GM18909 (cell line): ENCODE results near the gene ZNF69.
A peak's percentile ranks its signal among the peaks of the same experiment; 100 is the strongest.
"Not testable (repeated sequence)": the region's sequence is repeated elsewhere in the genome, so short reads cannot be mapped to it uniquely, and the experiment has no call there.

Source experiments
- ATAC-seq: cut with Tn5 transposase; IDR thresholded peaks from one replicate; pipeline ENCODE4 v1.9.1; 2021; ENCODE audit warnings: mild to moderate bottlenecking; ENCODE audit not compliant: unreplicated experiment, poor library complexity

ZNF69 gene

DNA sequence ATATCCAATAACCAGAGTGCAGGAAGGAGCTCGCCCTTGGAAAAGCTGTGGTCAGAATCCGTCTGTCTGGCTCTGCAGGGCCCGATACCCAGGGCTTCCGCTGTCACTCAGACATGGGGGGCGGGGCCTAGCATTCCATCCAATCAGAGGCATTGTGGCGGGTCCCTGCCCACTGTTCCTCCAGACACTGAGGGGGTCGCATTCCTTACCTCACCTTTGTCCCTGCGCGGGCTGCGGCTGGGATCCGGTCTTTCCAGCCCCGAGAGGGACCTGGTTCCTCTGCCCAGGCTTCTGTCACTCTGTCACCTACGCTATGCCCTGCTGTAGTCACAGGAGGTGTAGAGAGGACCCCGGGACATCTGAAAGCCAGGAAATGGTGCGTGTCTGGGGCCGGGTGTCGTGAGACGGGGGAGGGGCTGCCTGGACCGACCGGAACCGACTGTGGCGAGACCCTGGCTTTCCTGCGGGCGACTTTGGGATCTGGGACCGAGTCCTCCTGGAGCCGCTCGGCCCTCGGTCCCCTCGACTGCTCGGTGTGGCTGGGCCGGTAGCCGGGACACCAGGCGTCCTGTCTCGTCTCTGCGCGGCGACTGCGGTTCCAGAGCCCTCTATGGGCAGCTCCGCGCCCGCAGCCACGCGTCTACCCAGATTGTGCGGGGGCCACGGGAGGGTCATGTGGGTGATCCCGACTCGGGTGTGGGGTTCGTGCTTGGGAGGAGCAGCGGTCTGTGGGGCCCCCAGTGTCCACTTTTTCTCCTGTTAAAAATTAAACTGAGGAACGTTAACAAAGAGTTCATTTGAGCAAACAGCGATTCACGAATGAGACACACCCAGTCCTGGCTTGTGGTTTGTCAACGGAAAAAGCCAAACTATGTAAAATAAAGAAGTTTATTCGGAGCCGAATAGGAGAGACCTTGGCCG, at the start of gene ZNF69:
Gene ZNF69 (plus strand): TSS at position 172 of the 921 bp plus-strand sequence. CDS start 142 bp downstream, at position 314.
- peak; percentile 75 for ATAC-seq

DNA sequence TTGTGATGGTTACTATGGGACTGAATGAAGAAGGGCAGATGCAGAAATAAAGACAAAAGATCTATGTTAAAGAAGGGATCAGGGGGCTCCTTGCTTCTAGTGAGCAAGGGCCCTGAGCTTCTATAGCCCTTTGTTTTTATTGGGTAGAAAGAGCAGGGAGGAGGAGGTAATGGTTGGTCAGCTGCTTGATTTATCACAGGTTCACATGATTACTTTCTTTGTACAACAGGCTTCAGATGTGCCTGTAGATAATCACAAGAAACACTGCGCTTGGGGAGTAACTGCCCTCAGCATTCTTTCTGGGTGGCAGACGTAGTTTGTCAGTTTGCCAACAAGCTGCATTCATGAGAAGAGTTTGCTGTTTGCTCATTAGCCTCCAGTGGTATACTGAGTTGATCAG, 43.9 kb upstream of the ZNF69 start:
- no peak for ATAC-seq

DNA sequence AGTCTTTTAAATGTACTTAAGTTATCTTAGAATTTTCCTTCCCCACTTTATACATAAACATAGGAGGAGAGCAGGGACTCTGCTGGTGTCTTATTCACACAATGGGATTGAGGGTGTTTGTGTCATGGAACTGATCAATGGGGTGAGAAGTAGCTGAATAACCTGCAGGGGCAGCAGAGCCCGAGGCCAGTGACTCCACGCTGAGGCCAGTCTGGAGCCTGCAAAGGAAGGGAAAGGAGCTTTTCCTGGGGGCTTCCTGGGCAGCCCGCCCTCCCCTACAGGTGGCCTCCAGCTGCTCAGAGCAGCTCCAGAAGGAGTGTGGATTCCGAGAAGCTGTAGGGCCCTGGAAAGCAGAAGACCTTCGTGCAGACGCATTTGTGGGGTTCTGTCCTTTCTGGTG, 40.0 kb upstream of the ZNF69 start:
- ATAC-seq = not testable (repeated sequence)

DNA sequence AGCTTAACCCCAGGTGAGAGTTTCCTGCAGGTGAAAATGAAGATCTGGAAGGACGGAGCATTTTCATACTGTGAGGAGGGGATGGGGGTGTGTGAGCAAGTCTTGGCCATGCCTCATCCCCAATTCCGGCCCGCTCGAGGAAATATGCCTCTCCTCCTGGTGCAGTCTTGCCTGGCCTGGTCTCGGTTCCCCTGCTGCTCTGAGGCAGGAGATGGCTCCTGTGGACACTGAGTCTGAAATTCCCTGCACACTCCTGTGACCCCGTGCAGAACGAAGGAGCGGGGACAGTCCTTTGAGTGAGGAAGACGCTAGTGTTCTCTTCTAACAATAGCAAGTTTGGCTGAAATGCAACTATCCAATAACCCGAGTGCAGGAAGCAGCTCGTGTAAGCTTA, 39.4 kb upstream of the ZNF69 start:
- ATAC-seq = no peak

DNA sequence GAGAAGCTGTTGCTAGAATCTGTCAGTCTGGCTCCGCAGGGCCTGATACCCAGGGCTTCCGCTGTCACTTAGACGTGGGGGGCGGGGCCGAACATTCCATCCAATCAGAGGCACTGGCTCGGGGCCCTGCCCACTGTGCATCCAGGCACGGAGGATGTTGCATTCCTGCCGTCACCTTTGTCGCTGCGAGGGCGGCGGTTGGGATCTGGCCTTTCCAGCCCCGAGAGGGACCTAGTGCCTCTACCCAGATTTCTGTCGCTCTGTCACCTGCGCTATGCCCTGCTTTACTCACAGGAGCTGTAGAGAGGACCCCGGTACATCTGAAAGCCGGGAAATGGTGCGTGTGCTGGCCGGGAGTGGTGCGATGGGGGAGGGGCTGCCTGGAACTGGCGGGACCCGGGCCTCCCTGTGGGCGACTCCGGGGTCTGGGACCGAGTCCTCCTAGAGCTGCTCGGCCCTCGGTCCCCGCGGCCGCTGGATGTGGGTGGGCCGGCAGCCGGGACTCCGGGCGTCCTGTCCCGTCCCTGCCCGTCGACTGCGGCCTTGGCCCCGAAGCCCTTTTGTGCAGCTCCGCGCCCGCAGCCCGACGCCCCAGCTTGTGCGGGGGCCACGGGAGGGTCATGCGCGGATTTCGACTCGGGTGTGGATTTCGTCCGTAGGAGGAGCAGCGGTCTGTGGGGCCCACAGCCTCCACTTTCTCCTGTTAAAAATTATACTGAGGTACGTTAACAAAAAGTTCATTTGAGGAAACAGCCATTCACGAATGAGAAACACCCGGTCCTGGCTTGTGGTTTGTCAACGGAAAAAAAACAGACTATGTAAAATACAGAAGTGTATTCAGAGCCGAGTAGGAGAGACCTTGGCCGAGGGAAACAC, 38.8 kb upstream of the ZNF69 start, which contains the start of gene ZNF439:
Gene ZNF439 (plus strand): TSS at position 133 of the 876 bp plus-strand sequence. CDS start 142 bp downstream, at position 275.
- ATAC-seq = peak; percentile 79

DNA sequence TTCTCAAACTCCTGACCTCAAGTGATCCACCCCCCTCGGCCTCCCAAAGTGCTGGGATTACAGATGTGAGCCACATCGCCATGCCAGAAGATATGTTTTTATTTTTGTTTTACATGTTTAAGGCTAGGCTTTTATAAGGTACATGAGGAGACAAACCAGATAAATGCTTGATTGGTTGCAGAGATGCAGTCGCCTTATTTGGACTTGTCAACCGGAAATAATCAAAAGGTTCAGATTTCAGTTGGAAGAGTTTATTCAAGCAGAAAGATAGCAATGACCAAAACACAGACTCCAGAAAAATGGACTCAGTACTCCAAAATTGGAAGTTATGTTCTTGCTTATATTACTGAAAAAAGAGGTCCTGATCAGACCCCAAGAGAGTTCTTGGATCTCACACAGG, 37.3 kb upstream of the ZNF69 start:
- not testable (repeated sequence) for ATAC-seq

DNA sequence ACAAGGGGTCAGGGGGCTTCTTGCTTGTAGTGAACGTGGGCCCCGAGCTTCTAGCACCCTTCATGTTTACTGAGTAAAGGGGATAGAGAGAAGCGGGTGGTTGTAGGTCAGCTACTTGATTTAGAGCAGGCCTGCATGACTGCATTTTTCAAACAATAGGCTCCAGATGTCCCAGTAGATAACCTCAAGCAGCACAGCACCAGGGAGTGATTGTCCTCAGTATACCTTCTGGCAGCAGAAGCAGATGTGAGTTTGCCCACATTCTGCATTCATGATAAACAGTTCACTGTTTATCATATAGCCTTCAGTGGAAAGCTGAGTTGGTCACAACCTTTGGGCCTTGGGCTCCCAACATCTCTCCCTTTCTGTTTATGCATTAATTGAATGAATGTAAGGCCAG, 34.2 kb upstream of the ZNF69 start:
- ATAC-seq = no peak

DNA sequence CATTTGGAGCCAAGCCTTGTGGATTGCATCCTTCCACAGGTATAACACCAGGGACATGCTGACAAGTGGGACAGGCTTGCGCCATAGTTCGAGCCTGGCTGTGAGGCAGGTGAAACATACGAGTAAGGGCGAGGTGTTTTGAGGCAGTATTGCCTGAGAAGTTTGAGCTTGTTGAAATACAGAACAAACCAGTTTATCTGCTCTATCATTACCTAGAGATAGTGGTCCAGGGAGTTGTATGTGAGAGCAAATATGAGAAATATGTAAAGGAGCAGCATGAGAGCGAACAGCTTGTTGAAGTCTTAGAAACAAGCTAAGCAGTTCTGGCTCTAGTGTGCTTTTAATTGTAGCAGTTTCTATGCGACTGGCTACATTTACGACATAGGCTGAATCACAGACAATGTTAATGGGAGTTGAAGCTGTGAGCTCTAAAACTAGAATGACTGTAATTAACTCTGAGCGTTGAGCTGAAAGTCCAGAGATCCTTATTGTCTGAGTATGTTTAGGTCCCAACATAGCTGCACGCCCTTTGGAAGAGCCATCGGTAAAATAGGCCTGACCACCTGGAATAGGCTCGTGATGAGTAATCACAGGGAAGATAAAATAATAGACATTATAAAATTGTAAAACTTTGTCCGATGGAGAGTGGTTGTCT, 30.9 kb upstream of the ZNF69 start:
- ATAC-seq = no peak

DNA sequence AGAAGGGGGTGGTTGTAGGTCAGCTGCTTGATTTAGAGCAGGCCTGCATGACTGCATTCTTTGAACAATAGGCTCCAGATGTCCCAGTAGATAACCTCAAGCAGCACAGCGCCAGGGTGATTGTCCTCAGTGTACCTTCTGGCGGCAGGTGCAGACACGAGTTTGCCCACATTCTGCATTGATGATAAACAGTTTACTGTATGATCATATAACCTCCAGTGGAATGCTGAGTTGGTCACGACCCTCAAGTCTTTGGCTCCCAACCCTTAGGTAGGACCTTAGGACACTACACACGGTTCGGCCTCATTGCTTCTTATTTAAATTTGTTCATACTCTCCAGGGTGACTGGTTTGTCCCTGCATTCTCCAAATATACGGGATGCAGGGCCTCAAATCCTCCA, 26.9 kb upstream of the ZNF69 start:
- no peak for ATAC-seq

DNA sequence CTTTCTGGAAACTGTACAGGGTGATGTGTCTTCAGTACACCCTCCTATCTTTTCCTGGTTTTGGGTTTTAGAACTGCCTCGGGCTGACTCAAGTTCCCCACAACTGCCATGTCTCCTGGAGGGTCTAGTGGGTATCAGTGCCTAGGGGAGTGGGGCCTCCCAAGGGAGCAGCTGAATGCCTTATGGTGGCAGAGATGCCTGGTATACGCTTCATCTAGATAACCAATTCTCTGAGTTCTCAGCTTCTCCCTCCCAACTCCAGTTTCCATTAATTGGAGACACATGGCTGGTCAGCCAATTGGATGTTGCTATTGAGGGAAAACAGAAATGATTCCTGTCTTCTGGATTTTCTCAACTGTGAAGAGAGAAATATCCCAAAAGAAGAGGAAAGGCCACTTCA, 26.3 kb upstream of the ZNF69 start:
- ATAC-seq = no peak

DNA sequence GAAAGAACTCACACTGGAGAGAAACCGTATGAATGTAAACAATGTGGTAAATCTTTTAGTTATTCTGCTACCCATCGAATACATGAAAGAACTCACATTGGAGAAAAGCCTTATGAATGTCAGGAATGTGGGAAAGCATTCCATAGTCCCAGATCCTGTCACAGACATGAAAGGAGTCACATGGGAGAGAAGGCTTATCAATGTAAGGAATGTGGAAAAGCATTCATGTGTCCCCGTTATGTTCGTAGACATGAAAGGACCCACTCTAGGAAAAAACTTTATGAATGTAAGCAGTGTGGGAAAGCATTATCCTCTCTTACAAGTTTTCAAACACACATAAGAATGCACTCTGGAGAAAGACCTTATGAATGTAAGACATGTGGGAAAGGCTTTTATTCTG, 19.8 kb upstream of the ZNF69 start:
- ATAC-seq = not testable (repeated sequence)

DNA sequence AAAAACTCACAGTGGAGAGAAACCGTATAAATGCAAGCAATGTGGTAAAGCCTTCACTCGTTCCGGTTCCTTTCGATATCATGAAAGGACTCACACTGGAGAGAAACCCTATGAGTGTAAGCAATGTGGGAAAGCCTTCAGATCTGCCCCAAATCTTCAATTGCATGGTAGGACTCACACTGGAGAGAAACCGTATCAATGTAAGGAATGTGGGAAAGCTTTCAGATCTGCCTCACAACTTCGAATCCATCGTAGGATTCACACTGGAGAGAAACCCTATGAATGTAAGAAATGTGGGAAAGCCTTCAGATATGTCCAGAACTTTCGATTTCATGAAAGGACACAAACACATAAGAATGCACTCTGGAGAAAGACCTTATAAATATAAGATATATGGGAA, 19.4 kb upstream of the ZNF69 start:
- no peak for ATAC-seq

DNA sequence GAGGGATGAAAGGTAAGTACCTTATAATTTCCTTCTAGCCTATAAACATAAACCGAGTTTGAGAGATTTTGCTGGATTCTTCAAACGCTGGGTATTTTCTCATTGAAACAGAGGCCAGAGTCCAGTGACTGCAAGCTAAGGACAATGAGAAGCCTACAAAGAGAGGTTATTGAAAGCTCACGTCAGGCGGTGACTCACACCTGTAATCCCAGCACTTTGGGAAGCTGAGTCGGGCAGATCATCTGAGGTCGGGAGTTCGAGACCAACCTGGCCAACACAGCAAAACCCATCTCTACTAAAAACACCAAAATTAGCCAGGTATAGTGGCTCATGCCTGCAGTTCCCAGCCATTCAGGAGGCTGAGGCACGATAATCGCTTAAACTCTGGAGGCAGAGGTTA, 15.0 kb upstream of the ZNF69 start:
- ATAC-seq = no peak

DNA sequence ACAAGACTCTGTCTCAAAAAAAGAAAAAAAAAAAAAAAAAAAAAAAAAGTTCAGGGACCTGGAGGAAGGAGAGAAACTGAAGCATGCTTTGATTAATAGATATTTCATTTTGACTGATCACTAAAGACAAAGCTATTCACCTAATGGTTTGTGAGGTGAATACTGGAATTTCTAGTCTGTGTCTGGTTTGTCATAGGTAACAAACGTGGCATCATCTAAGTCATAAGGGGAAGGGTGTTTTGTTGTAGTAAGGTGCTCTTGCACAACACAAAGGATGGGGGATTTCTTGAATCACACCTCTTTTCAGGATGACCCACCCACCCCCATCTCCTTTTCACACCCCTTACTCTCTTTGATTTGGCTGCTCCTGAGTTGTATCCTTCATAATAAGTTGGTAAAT, 13.8 kb upstream of the ZNF69 start:
- ATAC-seq = no peak

DNA sequence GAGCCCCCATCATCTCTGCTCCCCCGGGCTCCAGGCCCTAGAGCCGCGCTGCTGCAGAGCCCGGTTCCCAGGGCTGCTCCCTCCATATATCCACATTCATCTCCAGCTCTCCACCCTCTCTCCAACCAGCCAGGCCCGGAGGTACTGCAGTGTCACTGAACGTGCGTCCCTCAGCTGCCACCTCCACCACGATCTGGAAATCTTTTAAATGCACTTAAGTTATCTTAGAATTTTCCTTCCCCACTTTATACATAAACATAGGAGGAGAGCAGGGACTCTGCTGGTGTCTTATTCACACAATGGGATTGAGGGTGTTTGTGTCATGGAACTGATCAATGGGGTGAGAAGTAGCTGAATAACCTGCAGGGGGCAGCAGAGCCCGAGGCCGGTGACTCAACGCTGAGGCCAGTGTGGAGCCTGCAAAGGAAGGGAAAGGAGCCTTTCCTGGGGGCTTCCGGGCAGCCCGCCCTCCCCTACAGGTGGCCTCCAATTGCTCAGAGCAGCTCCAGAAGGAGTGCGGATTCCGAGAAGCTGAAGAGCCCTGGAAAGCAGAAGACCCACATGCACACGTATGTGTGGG, 7.8 kb upstream of the ZNF69 start:
- ATAC-seq = not testable (repeated sequence)

DNA sequence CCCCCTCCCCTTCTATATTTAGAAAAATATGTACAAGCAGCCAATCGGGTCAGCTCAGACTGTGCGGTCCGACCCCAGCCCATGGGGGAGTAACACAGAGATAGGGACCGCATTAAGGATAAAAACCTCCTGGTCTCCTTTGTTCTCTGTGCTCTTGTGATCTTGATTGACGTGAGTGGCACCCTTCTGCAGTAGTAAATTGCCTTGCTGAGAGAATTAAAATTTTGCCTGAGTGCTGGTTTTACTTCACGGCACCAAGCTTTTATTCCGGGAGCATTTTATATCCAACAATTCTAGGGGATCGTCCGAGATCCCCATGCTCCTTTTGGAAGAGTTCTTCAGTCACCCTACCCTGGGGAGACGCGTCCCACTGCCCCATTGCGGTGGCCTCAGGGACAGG, 7.0 kb upstream of the ZNF69 start:
- no peak for ATAC-seq

DNA sequence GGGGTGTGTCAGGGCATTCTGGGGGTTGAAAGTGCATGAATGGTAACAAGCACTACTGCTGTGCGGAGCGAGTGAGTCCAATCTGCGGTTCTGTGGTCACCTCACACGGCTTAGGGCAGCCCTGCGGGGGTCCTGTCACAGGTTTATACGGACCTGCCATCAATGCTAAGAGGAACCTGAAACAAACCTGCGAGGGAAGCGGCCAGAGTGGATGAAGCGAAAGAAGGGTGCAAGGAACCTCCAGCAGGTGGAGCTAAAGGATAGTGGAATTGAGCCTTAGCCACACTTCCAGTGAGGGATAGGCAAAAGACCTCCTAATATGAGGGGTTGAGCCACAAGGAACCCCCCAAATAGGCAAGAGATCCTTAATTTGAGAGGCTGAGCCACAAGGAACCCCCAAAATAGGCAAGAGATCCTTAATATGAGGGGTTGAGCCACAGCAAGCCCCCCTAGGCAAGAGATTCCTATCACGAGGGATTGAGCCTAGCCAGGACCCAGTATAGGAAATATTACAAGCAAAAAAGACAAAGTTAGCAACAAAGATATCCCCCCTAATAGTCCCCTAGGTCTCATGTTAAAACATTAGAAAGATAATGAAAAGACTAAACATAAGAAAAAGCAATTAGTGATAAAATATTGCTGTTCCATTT, 6.3 kb upstream of the ZNF69 start:
- ATAC-seq = no peak

DNA sequence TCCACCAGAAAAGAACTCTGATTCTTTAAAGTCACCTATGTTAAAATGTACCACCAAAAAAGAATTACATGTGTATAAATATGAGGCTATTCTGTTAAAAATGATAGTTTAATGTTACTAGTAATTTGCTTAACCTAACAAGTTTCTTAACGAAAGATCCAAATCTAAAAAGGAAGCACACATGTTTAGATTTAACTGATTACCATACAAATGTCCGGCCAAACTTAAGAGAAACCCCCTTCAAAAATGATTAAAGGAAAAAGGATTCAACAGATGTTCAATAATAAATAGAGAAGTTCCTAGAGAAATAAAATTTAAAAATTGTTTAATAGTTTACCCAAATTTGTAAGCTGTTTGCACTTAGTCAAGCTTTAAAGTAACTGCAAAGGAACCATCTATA, 5.0 kb upstream of the ZNF69 start:
- no peak for ATAC-seq

DNA sequence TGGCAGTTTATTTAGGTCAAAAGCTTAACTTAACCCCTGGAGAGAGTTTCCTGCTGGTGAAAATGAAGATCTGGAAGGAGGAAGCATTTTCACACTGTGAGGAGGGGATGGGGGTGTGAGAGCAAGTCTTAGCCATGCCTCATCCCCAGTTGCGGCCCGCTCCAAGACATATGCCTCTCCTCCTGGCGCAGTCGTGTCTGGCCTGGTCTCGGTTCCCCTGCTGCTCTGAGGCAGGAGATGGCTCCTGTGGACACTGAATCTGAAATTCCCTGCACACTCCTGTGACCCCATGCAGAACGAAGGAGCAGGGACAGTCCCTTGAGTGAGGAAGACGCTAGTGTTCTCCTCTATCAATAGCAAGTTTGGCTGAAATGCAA, 360 bp upstream of the ZNF69 start:
- ATAC-seq = no peak

DNA sequence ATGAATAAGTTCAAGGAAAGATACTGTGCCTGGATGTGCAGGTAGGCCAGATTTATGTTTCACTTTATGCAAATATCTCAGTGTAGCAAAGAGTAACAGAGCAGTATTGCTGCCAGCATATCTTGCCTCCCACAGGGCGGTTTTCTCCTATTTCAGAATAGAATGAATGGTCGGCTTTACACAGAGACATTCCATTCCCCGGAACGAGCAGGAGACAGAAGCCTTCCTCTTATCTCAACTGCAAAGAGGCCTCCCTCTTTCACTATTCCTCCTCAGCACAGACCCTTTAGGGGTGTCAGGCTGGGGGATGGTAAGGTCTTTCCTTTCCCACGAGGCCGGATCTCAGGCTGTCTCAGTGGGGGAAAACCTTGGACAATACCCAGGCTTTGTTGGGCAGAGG, 2.3 kb downstream of the ZNF69 start:
- ATAC-seq = not testable (repeated sequence)
